Endothelial cell of umbilical vein (primary cell): ENCODE measurements around the gene EHD1. TPM values are rescaled to one million over a fixed set of nuclear protein-coding genes. Genes with fewer than 3 reads are reported as not detected.

Source experiments
- BruUV-seq: library from RNA; stranded (reverse); fragments of 400-500 nt; replicated peaks from 2 replicates; lab custom pipeline; 2021; lab: Mats Ljungman, UMichigan
- CTCF ChIA-PET: fragments of 300-600, 350-600 bp; sonication (Branson Sonifier 250); formaldehyde crosslinking; loops from one replicate; lab custom pipeline; 2021; ENCODE audit warnings: antibody characterized with exemption, inconsistent platforms; lab: Charles Lee
- POLR2A ChIA-PET: fragments of 300-600, 350-600 bp; sonication (Branson Sonifier 250); formaldehyde crosslinking; loops from one replicate; lab custom pipeline; 2021; ENCODE audit warnings: antibody characterized with exemption, inconsistent platforms; lab: Charles Lee
- DNase-seq: peaks from one replicate; pipeline ENCODE4 v3.0.0-alpha.2; 2011; ENCODE audit warnings: low read depth, low spot score
- FAIRE-seq: peaks from 2 replicates; lab custom pipeline; 2011; peaks lifted over from hg19 to GRCh38; lab: Jason Lieb, UNC
- H2AFZ ChIP-seq: 2 replicates; pipeline ENCODE4 v1.6.0; 2012; ENCODE audit warnings: low read depth, low read length, control low read depth, inconsistent platforms
- H3K27ac ChIP-seq: 2 replicates; pipeline ENCODE4 v1.5.1; 2011; ENCODE audit warnings: low read depth, mild to moderate bottlenecking, control low read depth, low read length, moderate library complexity; ENCODE audit not compliant: insufficient read depth
- H3K27me3 ChIP-seq, 2 experiments: 2 replicates each; pipeline versions ENCODE4 v1.6.0 to v1.6.1; 2011; ENCODE audit warnings: low read length in 2 of 2, mixed read lengths in 1 of 2; ENCODE audit not compliant: control insufficient read depth in 2 of 2, insufficient read depth in 2 of 2
- H3K36me3 ChIP-seq, 2 experiments: 2 replicates in 1 of 2; 3 replicates in 1 of 2; pipeline ENCODE4 v1.5.1; 2011; ENCODE audit warnings: low read length in 2 of 2, mild to moderate bottlenecking in 1 of 2, moderate library complexity in 1 of 2; ENCODE audit not compliant: control insufficient read depth in 2 of 2, insufficient read depth in 2 of 2; ENCODE audit errors: extremely low read depth in 1 of 2
- H3K4me1 ChIP-seq: 3 replicates; pipeline ENCODE4 v1.5.1; 2011; ENCODE audit warnings: mild to moderate bottlenecking, low read length; ENCODE audit not compliant: control insufficient read depth, insufficient read depth; ENCODE audit errors: extremely low read depth
- H3K4me2 ChIP-seq: 2 replicates; pipeline ENCODE4 v1.6.1; 2011; ENCODE audit warnings: low read length, control low read depth, mixed read lengths; ENCODE audit not compliant: insufficient read depth
- H3K4me3 ChIP-seq, 3 experiments: fragments of 200-600 bp in 1 of 3; sonication (generic), shearing (Covaris generic) in 1 of 3; replicated peaks in 1 of 3; 2 replicates each; pipeline ENCODE4 v1.5.1; 2011 to 2016; ENCODE audit warnings: control low read depth in 3 of 3, low read length in 3 of 3, mild to moderate bottlenecking in 2 of 3, inconsistent platforms in 1 of 3, low read depth in 1 of 3, moderate library complexity in 1 of 3; ENCODE audit not compliant: insufficient read depth in 1 of 3
- H3K79me2 ChIP-seq: 2 replicates; pipeline ENCODE4 v1.6.0; 2012; ENCODE audit warnings: low read length, inconsistent platforms; ENCODE audit not compliant: control insufficient read depth, insufficient read depth
- H3K9ac ChIP-seq: replicated peaks from 2 replicates; pipeline ENCODE3; 2011; ENCODE audit warnings: low read length, control low read depth; ENCODE audit not compliant: insufficient read depth; ENCODE audit errors: extremely low read depth
- H3K9me1 ChIP-seq: replicated peaks from 3 replicates; pipeline ENCODE4 v1.6.0; 2011; ENCODE audit warnings: mild to moderate bottlenecking, low read length; ENCODE audit not compliant: control insufficient read depth, insufficient read depth; ENCODE audit errors: extremely low read depth
- H3K9me3 ChIP-seq: replicated peaks from 2 replicates; pipeline ENCODE4 v1.5.1; 2012; ENCODE audit warnings: low read length, inconsistent platforms; ENCODE audit not compliant: control insufficient read depth, insufficient read depth
- H4K20me1 ChIP-seq: replicated peaks from 2 replicates; pipeline ENCODE3; 2011; ENCODE audit warnings: mild to moderate bottlenecking, low read length; ENCODE audit not compliant: control insufficient read depth, insufficient read depth; ENCODE audit errors: extremely low read depth
- CTCF ChIP-seq, 2 donors: IDR thresholded peaks; 1 replicate in 1 of 2; 2 replicates in 1 of 2; pipeline ENCODE4 v1.5.1; 2011; ENCODE audit warnings: low read length in 2 of 2, mild to moderate bottlenecking in 2 of 2, moderate library complexity in 2 of 2, control low read depth in 1 of 2, inconsistent platforms in 1 of 2, low read depth in 1 of 2; ENCODE audit not compliant: insufficient read depth in 1 of 2; ENCODE audit errors: extremely low read depth in 1 of 2
- EZH2 ChIP-seq: IDR thresholded peaks from 2 replicates; pipeline ENCODE4 v1.6.1; 2012; ENCODE audit warnings: borderline replicate concordance, low read depth, mild to moderate bottlenecking, moderate library complexity, low read length, inconsistent platforms; ENCODE audit not compliant: severe bottlenecking
- FOS ChIP-seq: IDR thresholded peaks from 2 replicates; pipeline ENCODE4 v1.6.1; 2011; ENCODE audit warnings: mild to moderate bottlenecking, low read length, moderate library complexity, borderline replicate concordance; ENCODE audit not compliant: insufficient read depth
- GATA2 ChIP-seq: IDR thresholded peaks from 2 replicates; pipeline ENCODE4 v1.7.0; 2011; ENCODE audit warnings: low read depth, mild to moderate bottlenecking, moderate library complexity, mixed read lengths, low read length; ENCODE audit not compliant: insufficient read length, insufficient read depth
- JUN ChIP-seq: IDR thresholded peaks from 2 replicates; pipeline ENCODE4 v1.6.1; 2011; ENCODE audit warnings: borderline replicate concordance, low read depth; ENCODE audit not compliant: insufficient read length, insufficient read depth
- MAX ChIP-seq: IDR thresholded peaks from 2 replicates; pipeline ENCODE4 v1.6.1; 2011; ENCODE audit not compliant: insufficient read depth, insufficient read length
- MYC ChIP-seq: IDR thresholded peaks from one replicate; pipeline ENCODE4 v1.6.1; 2011; ENCODE audit warnings: mild to moderate bottlenecking, low read depth, low read length
- POLR2A ChIP-seq: IDR thresholded peaks from 2 replicates; pipeline ENCODE4 v1.6.1; 2012; ENCODE audit warnings: low read depth, mild to moderate bottlenecking, control low read depth, low read length
- POLR2AphosphoS5 ChIP-seq: IDR thresholded peaks from 2 replicates; pipeline ENCODE4 v1.6.1; 2012; ENCODE audit warnings: low read depth, mild to moderate bottlenecking, control low read depth, low read length, moderate library complexity; ENCODE audit not compliant: insufficient read depth
- dilution Hi-C: fragments of 300-500 bp; cut with MboI; formaldehyde crosslinking; loops from one replicate; pipeline ENCODE4 v1.15.0; 2019; ENCODE audit warnings: low sequenced_read_pairs; ENCODE audit not compliant: extremely low pct_ligation_motif_present
- intact Hi-C: fragments of 100-400 bp; cut with micrococcal nuclease; formaldehyde crosslinking; loops from one replicate; pipeline ENCODE4 v1.10.0; 2022
- polyA plus RNA-seq, 4 experiments: library from polyadenylated mRNA; depleted of rRNA in 3 of 4; stranded (reverse) in 3 of 4; unstranded in 1 of 4; fragments of >200 nt; gene quantifications; 2 replicates each; pipeline versions ENCODE4 v1.2.1 to v1.2.3, GENCODE V29; 2011 to 2012; ENCODE audit warnings: missing spikeins in 1 of 4
- total RNA-seq: library from RNA; stranded (reverse); gene quantifications from 2 replicates; pipeline ENCODE4 v1.2.3, GENCODE V29; 2021

The EHD1 gene
- total and polyA plus RNA-seq, 2 donors (not counting 3 experiments of a cell fraction or from before 2014, with no cell fraction given), result 109 to 136 TPM

- Histone ChIP-seq H3K9me3 (no peaks in the 10 kb centered on the region), H3K9me1 (no peaks in the 10 kb centered on the region), H3K36me3 (peaks cover 0 to 5% of the 10 kb centered on the region in 2 experiments), H3K9ac (peak overlapping the region; percentile 19), H3K27ac (peak overlapping the region; percentile 74), H3K79me2 (peaks cover 83% of the 10 kb centered on the region), H3K27me3 (no peaks in the 10 kb centered on the region), H3K4me3 (no peak overlapping the region), H4K20me1 (no peaks in the 10 kb centered on the region), H3K4me1 (peaks cover 45% of the 10 kb centered on the region), H3K4me2 (peak overlapping the region; percentile 4), H2AFZ (no peak overlapping the region)
- ChIA-PET POLR2A (interaction anchor here (1.0 to 1.2 kb wide), 3 partner anchors 10 to 14 kb away, joined by 5 to 10 read pairs (median 6); partner anchors contain the start of gene EHD1), CTCF (interaction anchor here (0.7 to 1.9 kb wide), 9 partner anchors 8 to 149 kb away, joined by 3 to 12 read pairs (median 5); partner anchors contain the start of genes ARL2 and CDC42BPG)
- DNase-seq (peak; percentile 53), FAIRE-seq (peak; percentile 83)
- intact Hi-C loops (no loop called here), dilution Hi-C loops (no loop called here)
- TF ChIP-seq GATA2 (no peak), POLR2A (no peak), FOS (no peak)
- BruUV-seq, result no TSS peak
These were observed 13.7 kb downstream of the EHD1 start for GRCh38 chr11:64864473-64865285.

GRCh38 chr11:64864135-64864472, 14.3 kb downstream of the EHD1 start:
- dilution Hi-C loops, result no loop called here
- H3K27ac ChIP-seq, result peak overlapping the region; percentile 74
- H3K4me2 ChIP-seq, result peak overlapping the region; percentile 4
- H3K27me3 ChIP-seq, result no peaks in the 10 kb centered on the region
- FAIRE-seq (no peak), DNase-seq (no peak)
- H3K4me1 ChIP-seq, result peaks cover 40% of the 10 kb centered on the region
- no peak overlapping the region for H2AFZ ChIP-seq
- no TSS peak for BruUV-seq
- no peaks in the 10 kb centered on the region for H3K9me3 ChIP-seq
- CTCF ChIA-PET, result interaction anchor here (0.7 to 1.9 kb wide), 7 partner anchors 9 to 149 kb away, joined by 3 to 12 read pairs (median 5); partner anchors contain the start of genes ARL2 and CDC42BPG
- POLR2A ChIA-PET, result interaction anchor here (1.0 to 1.2 kb wide), 3 partner anchors 9 to 14 kb away, joined by 5 to 10 read pairs (median 6); partner anchors contain the start of gene EHD1
- no peak overlapping the region for H3K4me3 ChIP-seq
- intact Hi-C loops, result no loop called here
- H4K20me1 ChIP-seq, result no peaks in the 10 kb centered on the region
- H3K9me1 ChIP-seq, result no peaks in the 10 kb centered on the region
- H3K9ac ChIP-seq, result no peak overlapping the region
- peaks cover 83% of the 10 kb centered on the region for H3K79me2 ChIP-seq
- no peak for TF ChIP-seq POLR2A
- TF ChIP-seq CTCF (IDR thresholded peaks at IDR 0.05; ENCODE audit: extremely low read depth in 1 of 2, insufficient read depth in 1 of 2, low read depth in 1 of 2, low read length in 2 of 2), result no peak
- no peak for TF ChIP-seq MAX
- no peak for TF ChIP-seq MYC
- no peak for TF ChIP-seq POLR2AphosphoS5
- TF ChIP-seq FOS, result no peak
- no peak for TF ChIP-seq EZH2
- TF ChIP-seq JUN, result no peak
- no peak for TF ChIP-seq GATA2
- peaks cover 0 to 8% of the 10 kb centered on the region in 2 experiments for H3K36me3 ChIP-seq
